Loucy (cell line): ENCODE data around the gene SAP30L.

Experiments used
- H2AFZ ChIP-seq: fragments of 200-600 bp; sonication (generic); 2 replicates; pipeline ENCODE4 v1.6.0; 2016; ENCODE audit warnings: antibody characterized with exemption, mild to moderate bottlenecking, low read length, moderate library complexity
- H3F3A ChIP-seq: fragments of 200-600 bp; 2 replicates; pipeline ENCODE4 v1.6.0; 2016; ENCODE audit warnings: antibody characterized with exemption, low read depth, mild to moderate bottlenecking
- H3K27me3 ChIP-seq: fragments of 200-600 bp; sonication (generic); 2 replicates; pipeline ENCODE4 v1.6.1; 2014; ENCODE audit warnings: low read length, mild to moderate bottlenecking; ENCODE audit not compliant: insufficient read depth, poor library complexity, severe bottlenecking
- H3K36me3 ChIP-seq: fragments of 200-600 bp; sonication (generic); 2 replicates; pipeline ENCODE4 v1.6.1; 2016; ENCODE audit warnings: low read length; ENCODE audit not compliant: insufficient read depth
- H3K4me1 ChIP-seq: fragments of 200-600 bp; sonication (generic); 2 replicates; pipeline ENCODE4 v1.5.1; 2014; ENCODE audit warnings: low read length, mild to moderate bottlenecking; ENCODE audit not compliant: insufficient read depth, poor library complexity, severe bottlenecking
- H3K4me2 ChIP-seq: fragments of 200-600 bp; sonication (generic); 2 replicates; pipeline ENCODE4 v1.6.0; 2014; ENCODE audit warnings: antibody characterized with exemption, low read length, low read depth, mild to moderate bottlenecking; ENCODE audit not compliant: poor library complexity, severe bottlenecking
- H3K4me3 ChIP-seq: fragments of 200-600 bp; sonication (generic); 2 replicates; pipeline ENCODE4 v1.5.1; 2014; ENCODE audit warnings: low read length, mild to moderate bottlenecking, mixed read lengths; ENCODE audit not compliant: poor library complexity, severe bottlenecking
- H3K79me2 ChIP-seq: fragments of 200-600 bp; sonication (generic); 2 replicates; pipeline ENCODE4 v1.6.1; 2014; ENCODE audit warnings: low read length; ENCODE audit not compliant: insufficient read depth
- H3K9ac ChIP-seq: fragments of 200-600 bp; sonication (generic); 2 replicates; pipeline ENCODE4 v1.6.0; 2014; ENCODE audit warnings: mild to moderate bottlenecking, low read depth, low read length, moderate library complexity; ENCODE audit not compliant: poor library complexity, severe bottlenecking
- H3K9me2 ChIP-seq: fragments of 200-600 bp; sonication (generic); replicated peaks from 2 replicates; pipeline ENCODE4 v1.6.1; 2016; ENCODE audit warnings: low read depth, low read length, mixed read lengths
- H3K9me3 ChIP-seq: fragments of 200-600 bp; sonication (generic); 2 replicates; pipeline ENCODE4 v1.6.1; 2014; ENCODE audit warnings: mild to moderate bottlenecking, antibody characterized with exemption, low read length, low read depth; ENCODE audit not compliant: insufficient read depth
- H4K20me1 ChIP-seq: fragments of 200-600 bp; sonication (generic); 2 replicates; pipeline ENCODE4 v1.6.0; 2014; ENCODE audit warnings: antibody characterized with exemption, low read length, mild to moderate bottlenecking; ENCODE audit not compliant: insufficient read depth, poor library complexity, severe bottlenecking
- EZH2phosphoT487 ChIP-seq: fragments of 200-600 bp; IDR thresholded peaks from 2 replicates; pipeline ENCODE4 v1.6.1; 2018; ENCODE audit warnings: antibody characterized with exemption, mild to moderate bottlenecking, moderate library complexity, borderline replicate concordance
- TF ChIP-seq, protein P1 (sequence below): fragments of 200-600 bp; sonication (generic); conservative IDR thresholded peaks from 2 replicates; pipeline ENCODE4 v1.5.1; 2014; ENCODE audit warnings: mild to moderate bottlenecking, antibody characterized with exemption, low read length

SAP30L gene

DNA sequence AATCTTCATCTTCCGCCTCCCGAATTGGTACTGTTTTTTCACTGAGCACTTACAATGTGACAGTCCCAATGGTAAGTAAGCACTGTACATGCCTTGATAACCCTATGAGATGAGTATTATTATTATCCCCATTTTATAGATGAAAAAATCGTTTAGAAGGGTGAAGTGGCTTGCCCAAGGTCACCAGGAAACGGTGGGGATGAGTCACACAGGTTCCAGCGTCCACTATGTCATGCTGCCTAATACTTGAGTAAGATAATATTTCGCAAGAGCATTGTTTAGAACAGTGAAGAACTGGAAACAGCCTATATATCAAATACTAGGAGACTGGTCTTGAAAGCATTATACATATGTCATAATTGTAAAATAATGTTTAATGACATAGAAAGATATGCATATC is 19.4 kb downstream of the SAP30L start:
- H3K9me3 ChIP-seq, result no peaks in the 10 kb centered on the region
- H3K4me1 ChIP-seq, result no peaks in the 10 kb centered on the region
- H3K4me3 ChIP-seq, result no peak overlapping the region
- no peak overlapping the region for H3K4me2 ChIP-seq
- no peaks in the 10 kb centered on the region for H3K9me2 ChIP-seq
- no peak overlapping the region for H3K9ac ChIP-seq
- no peaks in the 10 kb centered on the region for H3F3A ChIP-seq
- TF ChIP-seq EZH2phosphoT487, result no peak
- TF ChIP-seq, protein P1, sequence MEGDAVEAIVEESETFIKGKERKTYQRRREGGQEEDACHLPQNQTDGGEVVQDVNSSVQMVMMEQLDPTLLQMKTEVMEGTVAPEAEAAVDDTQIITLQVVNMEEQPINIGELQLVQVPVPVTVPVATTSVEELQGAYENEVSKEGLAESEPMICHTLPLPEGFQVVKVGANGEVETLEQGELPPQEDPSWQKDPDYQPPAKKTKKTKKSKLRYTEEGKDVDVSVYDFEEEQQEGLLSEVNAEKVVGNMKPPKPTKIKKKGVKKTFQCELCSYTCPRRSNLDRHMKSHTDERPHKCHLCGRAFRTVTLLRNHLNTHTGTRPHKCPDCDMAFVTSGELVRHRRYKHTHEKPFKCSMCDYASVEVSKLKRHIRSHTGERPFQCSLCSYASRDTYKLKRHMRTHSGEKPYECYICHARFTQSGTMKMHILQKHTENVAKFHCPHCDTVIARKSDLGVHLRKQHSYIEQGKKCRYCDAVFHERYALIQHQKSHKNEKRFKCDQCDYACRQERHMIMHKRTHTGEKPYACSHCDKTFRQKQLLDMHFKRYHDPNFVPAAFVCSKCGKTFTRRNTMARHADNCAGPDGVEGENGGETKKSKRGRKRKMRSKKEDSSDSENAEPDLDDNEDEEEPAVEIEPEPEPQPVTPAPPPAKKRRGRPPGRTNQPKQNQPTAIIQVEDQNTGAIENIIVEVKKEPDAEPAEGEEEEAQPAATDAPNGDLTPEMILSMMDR, result no peak
- no peaks in the 10 kb centered on the region for H3K36me3 ChIP-seq
- no peaks in the 10 kb centered on the region for H3K27me3 ChIP-seq
- H2AFZ ChIP-seq, result no peak overlapping the region
- H4K20me1 ChIP-seq, result no peaks in the 10 kb centered on the region
- H3K79me2 ChIP-seq, result no peaks in the 10 kb centered on the region

DNA sequence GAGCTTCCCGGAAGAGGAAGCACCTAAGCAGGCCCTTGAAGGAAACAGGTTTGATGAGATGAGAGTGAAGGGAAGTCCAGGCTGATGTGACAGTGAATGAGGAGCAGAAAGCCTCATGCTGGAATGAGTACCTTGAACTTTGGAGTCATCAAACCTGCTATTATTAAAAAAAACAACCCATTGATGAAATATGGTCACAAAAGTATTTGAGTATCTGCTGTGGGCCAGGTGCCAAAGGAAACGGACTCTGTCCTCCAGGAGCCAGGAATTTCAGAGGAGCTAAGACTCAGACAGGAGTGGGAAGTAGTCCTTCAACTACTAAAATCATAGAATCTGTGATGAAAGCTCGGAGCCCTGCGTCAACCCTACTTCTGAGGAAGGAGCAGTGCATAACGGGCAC is 20.4 kb downstream of the SAP30L start:
- Histone ChIP-seq H3F3A (no peaks in the 10 kb centered on the region), H3K27me3 (no peaks in the 10 kb centered on the region), H4K20me1 (no peaks in the 10 kb centered on the region), H3K4me3 (no peak overlapping the region), H2AFZ (no peak overlapping the region), H3K9ac (no peak overlapping the region), H3K9me3 (no peaks in the 10 kb centered on the region), H3K4me1 (no peaks in the 10 kb centered on the region), H3K4me2 (no peak overlapping the region), H3K79me2 (no peaks in the 10 kb centered on the region), H3K9me2 (no peaks in the 10 kb centered on the region), H3K36me3 (no peaks in the 10 kb centered on the region)
- TF ChIP-seq EZH2phosphoT487, result no peak

DNA sequence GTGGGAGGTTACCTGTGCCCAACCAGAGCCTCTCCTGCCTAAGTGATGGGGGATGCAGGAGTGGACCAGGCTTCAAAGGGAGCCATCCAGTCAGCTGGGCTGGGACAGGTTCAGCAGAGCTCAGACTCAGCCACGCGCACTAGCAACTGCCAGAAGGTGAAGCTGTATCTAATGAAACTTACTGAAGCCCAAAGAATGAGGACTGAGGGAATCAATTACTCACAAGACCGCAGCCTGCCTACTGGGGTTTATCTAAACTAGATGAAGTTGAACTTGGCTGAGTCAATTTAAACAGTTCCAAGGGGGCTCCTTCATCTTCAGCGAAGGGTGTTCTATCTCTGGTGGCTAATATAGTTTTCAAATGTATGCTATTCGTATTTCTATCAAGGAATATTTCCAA is 20.9 kb downstream of the SAP30L start:
- Histone ChIP-seq H3K4me1 (no peaks in the 10 kb centered on the region), H3K27me3 (no peaks in the 10 kb centered on the region), H3K4me3 (no peak overlapping the region), H3K79me2 (no peaks in the 10 kb centered on the region), H3K9me2 (no peaks in the 10 kb centered on the region), H2AFZ (no peak overlapping the region), H3K9ac (no peak overlapping the region), H3K36me3 (no peaks in the 10 kb centered on the region), H3K4me2 (no peak overlapping the region), H3K9me3 (no peaks in the 10 kb centered on the region), H3F3A (no peaks in the 10 kb centered on the region), H4K20me1 (no peaks in the 10 kb centered on the region)
- TF ChIP-seq, protein P1, result no peak
- TF ChIP-seq EZH2phosphoT487, result no peak

DNA sequence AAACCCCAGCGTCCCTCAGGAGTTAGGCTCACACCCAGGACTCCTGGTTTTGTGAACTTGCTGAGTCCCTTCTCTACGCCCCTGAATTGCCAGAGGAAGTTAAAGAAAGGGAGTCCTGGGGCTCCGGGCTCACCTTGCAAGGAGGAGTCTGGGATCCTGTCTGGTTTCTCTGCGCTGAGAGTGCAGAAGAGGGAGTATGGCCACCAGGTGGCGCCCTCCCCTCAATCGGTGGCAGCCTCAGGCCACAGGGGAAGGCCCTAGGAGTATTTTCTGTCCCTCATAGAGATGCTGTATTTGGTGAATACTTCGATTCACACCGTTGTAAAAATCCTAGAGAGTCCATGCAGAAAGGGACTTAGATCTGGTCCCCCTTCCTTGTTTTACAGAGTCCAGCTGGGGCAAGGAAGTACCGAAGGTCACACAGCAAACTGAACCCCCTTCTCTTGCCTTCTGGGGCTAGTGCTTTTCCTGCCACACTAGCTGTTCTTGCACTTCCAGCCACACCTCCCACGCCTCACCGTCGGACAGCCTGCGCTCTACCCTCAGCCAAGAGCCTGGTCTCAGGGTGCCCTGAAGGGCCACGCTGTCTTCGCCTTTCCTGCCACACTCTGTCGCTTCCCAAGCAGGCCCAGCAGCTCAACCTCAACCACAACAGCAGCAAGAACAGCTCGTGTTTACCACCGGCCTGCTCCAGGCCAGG is 22.0 kb downstream of the SAP30L start:
- no peaks in the 10 kb centered on the region for H3K9me3 ChIP-seq
- H3K79me2 ChIP-seq, result no peaks in the 10 kb centered on the region
- H2AFZ ChIP-seq, result no peak overlapping the region
- no peaks in the 10 kb centered on the region for H3K27me3 ChIP-seq
- no peaks in the 10 kb centered on the region for H3K4me1 ChIP-seq
- no peaks in the 10 kb centered on the region for H4K20me1 ChIP-seq
- no peak overlapping the region for H3K9ac ChIP-seq
- H3K36me3 ChIP-seq, result no peaks in the 10 kb centered on the region
- no peak overlapping the region for H3K4me3 ChIP-seq
- no peak overlapping the region for H3K4me2 ChIP-seq
- no peaks in the 10 kb centered on the region for H3F3A ChIP-seq
- TF ChIP-seq, protein P1, result peak; percentile 68
- TF ChIP-seq EZH2phosphoT487, result no peak
- no peaks in the 10 kb centered on the region for H3K9me2 ChIP-seq
